Esophagus squamous epithelium (tissue), 5 donors: ENCODE measurements around the gene ADAM19. TPM values are rescaled to one million over a fixed set of nuclear protein-coding genes. Genes with fewer than 3 reads are reported as not detected.

Experiments used
- DNase-seq: peaks from one replicate; lab custom pipeline; 2025; lab: John Stamatoyannopoulos, UW
- H3K27ac ChIP-seq, 4 donors: fragments of 200-600 bp; sonication (generic); one replicate each; pipeline ENCODE4 v1.5.1; 2016 to 2019; ENCODE audit warnings: mild to moderate bottlenecking in 1 of 4
- H3K27me3 ChIP-seq, 4 donors: fragments of 200-600 bp; sonication (generic); 1 replicate in 3 of 4; 2 replicates in 1 of 4; pipeline versions ENCODE4 v1.5.1 to v1.6.0; 2017 to 2021; ENCODE audit warnings: antibody characterized with exemption in 1 of 4
- H3K36me3 ChIP-seq, 3 donors: fragments of 200-600 bp; sonication (generic); one replicate each; pipeline ENCODE4 v1.5.1; 2016 to 2019
- H3K4me1 ChIP-seq, 3 donors: fragments of 200-600 bp; sonication (generic); one replicate each; pipeline ENCODE4 v1.5.1; 2017 to 2019
- H3K4me3 ChIP-seq, 4 donors: fragments of 200-600 bp; sonication (generic); 1 replicate in 3 of 4; 2 replicates in 1 of 4; pipeline ENCODE4 v1.5.1; 2016 to 2019; ENCODE audit warnings: mild to moderate bottlenecking in 2 of 4, moderate library complexity in 1 of 4
- H3K9me3 ChIP-seq, 3 donors: fragments of 200-600 bp; sonication (generic); one replicate each; pipeline ENCODE4 v1.5.1; 2016 to 2019
- POLR2A ChIP-seq, 4 donors: fragments of 450-650 bp; IDR thresholded peaks; one replicate each; pipeline ENCODE4 v1.6.1; 2017; ENCODE audit warnings: antibody characterized with exemption in 4 of 4, mild to moderate bottlenecking in 4 of 4, moderate library complexity in 3 of 4
- WGBS, 2 donors: methylation state at CpG; one replicate each; pipeline ENCODE4 v1.1.5; 2018; 5-methylcytosine and 5-hydroxymethylcytosine counted together
- intact Hi-C: fragments of 100-400 bp; cut with DNase I; formaldehyde crosslinking; loops from one replicate; pipeline ENCODE4 v1.15.0; 2022
- total RNA-seq, 4 donors: library from RNA; depleted of rRNA; stranded (reverse); fragments of >200 nt; gene quantifications; one replicate each; pipeline ENCODE4 v1.1.0, GENCODE V29; 2016
- TF ChIP-seq, protein P1 (sequence below), 6 experiments: fragments of 450-650 bp in 4 of 6; fragments of 200-600 bp in 2 of 6; sonication (generic) in 2 of 6; IDR thresholded peaks; one replicate each; pipeline ENCODE4 v1.5.1; 2016 to 2019; ENCODE audit warnings: antibody characterized with exemption in 6 of 6, mild to moderate bottlenecking in 4 of 6, moderate library complexity in 4 of 6
- donor health status: DM: yes; HTN: yes; CAD: no.

The ADAM19 gene
- total RNA-seq, 4 donors from 2014 or later: 1.9 to 11.6 (median 4.3) TPM

DNA sequence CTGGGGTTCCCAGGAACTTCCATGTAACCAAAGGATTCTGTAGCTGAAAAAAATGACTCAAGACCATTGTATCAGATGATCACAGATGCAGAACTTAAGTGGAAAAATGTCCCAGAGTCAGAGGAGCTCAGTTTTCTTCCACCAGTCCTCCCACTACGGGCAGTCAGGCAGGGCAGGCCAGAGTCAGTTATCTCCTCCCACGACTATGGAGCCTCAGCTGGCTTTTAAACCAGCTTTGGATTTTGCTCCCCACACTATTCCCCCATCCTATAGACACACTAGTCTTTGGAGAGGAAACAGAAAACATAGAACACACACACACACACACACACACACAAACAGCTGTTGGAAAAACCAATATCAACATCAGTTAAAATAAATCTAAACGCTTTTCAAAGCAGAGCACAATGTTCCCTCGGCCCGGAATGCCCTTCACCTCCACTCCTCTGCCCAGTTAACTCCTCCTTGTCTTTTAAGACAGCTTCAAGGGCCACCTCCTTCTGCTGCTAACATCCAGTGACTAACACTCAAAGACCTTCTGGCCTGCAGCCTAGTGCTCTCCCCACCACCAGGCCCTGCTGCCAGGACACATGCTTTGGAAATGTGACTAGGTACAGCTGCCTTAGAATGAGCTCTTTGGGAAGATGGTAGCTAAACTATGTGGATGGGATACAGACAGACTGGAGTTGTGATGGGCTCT, 58.8 kb downstream of the ADAM19 start:
- Histone ChIP-seq H3K9me3 (no peaks in the 10 kb centered on the region), H3K4me3 (no peak overlapping the region), H3K27me3 (no peaks in the 10 kb centered on the region), H3K36me3 (peaks cover 0 to 16% (median 0%) of the 10 kb centered on the region in 3 donors), H3K27ac (peak overlapping the region; percentile 52 to 82 (median 76)), H3K4me1 (peaks cover 12 to 52% (median 22%) of the 10 kb centered on the region in 3 donors)
- WGBS, 2 donors: 65 to 73% methylated on average over 5 of the region's 5 CpGs
- intact Hi-C loops: no loop called here
- TF ChIP-seq, protein P1, sequence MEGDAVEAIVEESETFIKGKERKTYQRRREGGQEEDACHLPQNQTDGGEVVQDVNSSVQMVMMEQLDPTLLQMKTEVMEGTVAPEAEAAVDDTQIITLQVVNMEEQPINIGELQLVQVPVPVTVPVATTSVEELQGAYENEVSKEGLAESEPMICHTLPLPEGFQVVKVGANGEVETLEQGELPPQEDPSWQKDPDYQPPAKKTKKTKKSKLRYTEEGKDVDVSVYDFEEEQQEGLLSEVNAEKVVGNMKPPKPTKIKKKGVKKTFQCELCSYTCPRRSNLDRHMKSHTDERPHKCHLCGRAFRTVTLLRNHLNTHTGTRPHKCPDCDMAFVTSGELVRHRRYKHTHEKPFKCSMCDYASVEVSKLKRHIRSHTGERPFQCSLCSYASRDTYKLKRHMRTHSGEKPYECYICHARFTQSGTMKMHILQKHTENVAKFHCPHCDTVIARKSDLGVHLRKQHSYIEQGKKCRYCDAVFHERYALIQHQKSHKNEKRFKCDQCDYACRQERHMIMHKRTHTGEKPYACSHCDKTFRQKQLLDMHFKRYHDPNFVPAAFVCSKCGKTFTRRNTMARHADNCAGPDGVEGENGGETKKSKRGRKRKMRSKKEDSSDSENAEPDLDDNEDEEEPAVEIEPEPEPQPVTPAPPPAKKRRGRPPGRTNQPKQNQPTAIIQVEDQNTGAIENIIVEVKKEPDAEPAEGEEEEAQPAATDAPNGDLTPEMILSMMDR (IDR thresholded peaks at IDR 0.05): no peak
- no peak for TF ChIP-seq POLR2A (IDR thresholded peaks at IDR 0.05)
- no peak for DNase-seq

- no peaks in the 10 kb centered on the region for H3K27me3 ChIP-seq
- WGBS, 2 donors: 27 to 42% methylated on average over 3 of the region's 3 CpGs
- H3K27ac ChIP-seq: peak overlapping the region; percentile 52 to 82 (median 76)
- no peaks in the 10 kb centered on the region for H3K9me3 ChIP-seq
- intact Hi-C loops: no loop called here
- H3K4me3 ChIP-seq: no peak overlapping the region
- TF ChIP-seq POLR2A (IDR thresholded peaks at IDR 0.05): no peak
- TF ChIP-seq, protein P1 (IDR thresholded peaks at IDR 0.05): no peak
- DNase-seq: no peak
- H3K4me1 ChIP-seq: peaks cover 19 to 53% (median 20%) of the 10 kb centered on the region in 3 donors
- H3K36me3 ChIP-seq: peaks cover 0 to 16% (median 0%) of the 10 kb centered on the region in 3 donors
Observed at GRCh38 chr5:157516006-157516405, 59.6 kb downstream of the ADAM19 start.

DNA sequence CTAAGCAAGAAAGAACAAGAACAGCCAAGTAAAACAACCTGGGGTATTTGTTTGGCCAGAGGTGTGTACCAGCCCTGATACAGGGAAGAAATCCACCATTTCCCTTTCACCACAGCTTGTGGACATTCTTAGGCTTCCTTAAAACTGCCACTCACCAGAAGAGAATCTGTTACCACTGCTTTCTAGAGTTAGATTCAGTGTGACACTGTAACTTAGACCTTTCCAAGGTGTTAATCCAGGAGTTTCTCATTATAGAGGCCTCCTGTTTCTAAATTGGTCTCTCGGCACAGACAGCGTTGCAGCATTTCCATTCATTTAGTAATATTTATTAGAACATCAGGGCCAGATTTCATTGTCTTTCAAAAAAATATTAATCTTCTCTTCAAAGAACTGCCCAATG, 60.6 kb downstream of the ADAM19 start:
- intact Hi-C loops: no loop called here
- H3K27me3 ChIP-seq: no peaks in the 10 kb centered on the region
- DNase-seq: no peak
- TF ChIP-seq POLR2A (IDR thresholded peaks at IDR 0.05): no peak
- TF ChIP-seq, protein P1 (IDR thresholded peaks at IDR 0.05): no peak
- peaks cover 23 to 54% (median 24%) of the 10 kb centered on the region in 3 donors for H3K4me1 ChIP-seq
- H3K27ac ChIP-seq: peak overlapping the region in 3 of 4 donors; percentile 31 to 73 (median 54)
- WGBS, 2 donors: 87 to 95% methylated on average over 2 of the region's 2 CpGs
- H3K9me3 ChIP-seq: no peaks in the 10 kb centered on the region
- no peak overlapping the region for H3K4me3 ChIP-seq
- peaks cover 0 to 16% (median 0%) of the 10 kb centered on the region in 3 donors for H3K36me3 ChIP-seq

GRCh38 chr5:157513182-157513581, 62.4 kb downstream of the ADAM19 start:
- H3K36me3 ChIP-seq: peaks cover 0 to 10% (median 0%) of the 10 kb centered on the region in 3 donors
- no peak overlapping the region for H3K4me3 ChIP-seq
- no peaks in the 10 kb centered on the region for H3K27me3 ChIP-seq
- peaks cover 23 to 60% (median 24%) of the 10 kb centered on the region in 3 donors for H3K4me1 ChIP-seq
- intact Hi-C loops: no loop called here
- H3K9me3 ChIP-seq: no peaks in the 10 kb centered on the region
- no peak for TF ChIP-seq POLR2A (IDR thresholded peaks at IDR 0.05)
- TF ChIP-seq, protein P1 (IDR thresholded peaks at IDR 0.05): no peak
- DNase-seq: no peak
- H3K27ac ChIP-seq: peak overlapping the region in 3 of 4 donors; percentile 11 to 85 (median 83)
- WGBS, 2 donors: 90 to 92% methylated on average over 8 of the region's 8 CpGs
